Esophagus muscularis mucosa (tissue), 4 donors: ENCODE data around the gene HDAC4. TPM values are rescaled to one million over a fixed set of nuclear protein-coding genes. Genes with fewer than 3 reads are reported as not detected.

ENCODE experiments used
- DNase-seq: peaks from one replicate; pipeline ENCODE4 v3.0.0-alpha.2; 2017; ENCODE audit errors: extremely low spot score
- H3K27ac ChIP-seq, 4 donors: fragments of 200-600 bp; sonication (generic); replicated peaks in 1 of 4; 1 replicate in 3 of 4; 2 replicates in 1 of 4; pipeline ENCODE4 v1.5.1; 2016 to 2019; ENCODE audit warnings: mild to moderate bottlenecking in 1 of 4
- H3K27me3 ChIP-seq, 4 donors: fragments of 200-600 bp; sonication (generic); one replicate each; pipeline versions ENCODE4 v1.5.1 to v1.6.0; 2016 to 2019
- H3K36me3 ChIP-seq, 4 donors: fragments of 200-600 bp; sonication (generic); one replicate each; pipeline ENCODE4 v1.5.1; 2016 to 2019
- H3K4me1 ChIP-seq, 4 donors: fragments of 200-600 bp; sonication (generic); one replicate each; pipeline ENCODE4 v1.5.1; 2016 to 2019
- H3K4me3 ChIP-seq, 4 donors: fragments of 200-600 bp; sonication (generic); 1 replicate in 2 of 4; 2 replicates in 2 of 4; pipeline ENCODE4 v1.5.1; 2016 to 2019; ENCODE audit warnings: mild to moderate bottlenecking in 4 of 4, moderate library complexity in 1 of 4
- H3K9me3 ChIP-seq, 4 donors: fragments of 200-600 bp; sonication (generic); 1 replicate in 3 of 4; 2 replicates in 1 of 4; pipeline ENCODE4 v1.5.1; 2016 to 2019
- EP300 ChIP-seq: sonication (generic); formaldehyde crosslinking; IDR thresholded peaks from one replicate; pipeline ENCODE4 v1.6.1; 2017; ENCODE audit warnings: antibody characterized with exemption
- POLR2A ChIP-seq: fragments of 450-650 bp; IDR thresholded peaks from one replicate; pipeline ENCODE4 v1.6.1; 2017; ENCODE audit warnings: antibody characterized with exemption, moderate library complexity, mild to moderate bottlenecking, low read depth
- POLR2AphosphoS5 ChIP-seq, 2 donors: sonication (generic); formaldehyde crosslinking; IDR thresholded peaks; one replicate each; pipeline ENCODE4 v1.6.1; 2017; ENCODE audit warnings: antibody characterized with exemption in 2 of 2
- WGBS: methylation state at CpG from one replicate; pipeline ENCODE4 v1.1.5; 2018; 5-methylcytosine and 5-hydroxymethylcytosine counted together
- intact Hi-C: fragments of 100-400 bp; cut with DNase I; formaldehyde crosslinking; loops from one replicate; pipeline ENCODE4 v1.15.1; 2023
- total RNA-seq, 4 donors: library from RNA; depleted of rRNA; stranded (reverse); fragments of >200 nt; gene quantifications; one replicate each; pipeline versions ENCODE4 v1.1.0 to v1.2.1, GENCODE V29; 2016
- TF ChIP-seq, protein P1 (sequence below), 3 experiments: fragments of 200-600 bp in 2 of 3; fragments of 450-650 bp in 1 of 3; sonication (generic) in 2 of 3; IDR thresholded peaks; one replicate each; pipeline ENCODE4 v1.5.1; 2017 to 2019; ENCODE audit warnings: antibody characterized with exemption in 3 of 3, mild to moderate bottlenecking in 2 of 3, moderate library complexity in 1 of 3

The HDAC4 gene
- total RNA-seq, 4 donors from 2014 or later: 59.4 to 119 (median 76.1) TPM

GRCh38 chr2:239079671-239080294, 321.0 kb downstream of the HDAC4 start:
- DNase-seq: no peak
- Histone ChIP-seq H3K27me3 (no peaks in the 10 kb centered on the region), H3K36me3 (peaks cover 64 to 98% (median 91%) of the 10 kb centered on the region in 4 donors), H3K9me3 (no peaks in the 10 kb centered on the region), H3K27ac (no peak overlapping the region), H3K4me3 (no peak overlapping the region), H3K4me1 (peaks cover 0 to 22% (median 12%) of the 10 kb centered on the region in 4 donors)
- intact Hi-C loops: no loop called here
- WGBS: 92% methylated on average over 16 of the region's 16 CpGs
- no peak for TF ChIP-seq EP300
- no peak for TF ChIP-seq POLR2A
- TF ChIP-seq, protein P1, sequence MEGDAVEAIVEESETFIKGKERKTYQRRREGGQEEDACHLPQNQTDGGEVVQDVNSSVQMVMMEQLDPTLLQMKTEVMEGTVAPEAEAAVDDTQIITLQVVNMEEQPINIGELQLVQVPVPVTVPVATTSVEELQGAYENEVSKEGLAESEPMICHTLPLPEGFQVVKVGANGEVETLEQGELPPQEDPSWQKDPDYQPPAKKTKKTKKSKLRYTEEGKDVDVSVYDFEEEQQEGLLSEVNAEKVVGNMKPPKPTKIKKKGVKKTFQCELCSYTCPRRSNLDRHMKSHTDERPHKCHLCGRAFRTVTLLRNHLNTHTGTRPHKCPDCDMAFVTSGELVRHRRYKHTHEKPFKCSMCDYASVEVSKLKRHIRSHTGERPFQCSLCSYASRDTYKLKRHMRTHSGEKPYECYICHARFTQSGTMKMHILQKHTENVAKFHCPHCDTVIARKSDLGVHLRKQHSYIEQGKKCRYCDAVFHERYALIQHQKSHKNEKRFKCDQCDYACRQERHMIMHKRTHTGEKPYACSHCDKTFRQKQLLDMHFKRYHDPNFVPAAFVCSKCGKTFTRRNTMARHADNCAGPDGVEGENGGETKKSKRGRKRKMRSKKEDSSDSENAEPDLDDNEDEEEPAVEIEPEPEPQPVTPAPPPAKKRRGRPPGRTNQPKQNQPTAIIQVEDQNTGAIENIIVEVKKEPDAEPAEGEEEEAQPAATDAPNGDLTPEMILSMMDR (IDR thresholded peaks at IDR 0.05): no peak
- TF ChIP-seq POLR2AphosphoS5 (IDR thresholded peaks at IDR 0.05): no peak

DNA sequence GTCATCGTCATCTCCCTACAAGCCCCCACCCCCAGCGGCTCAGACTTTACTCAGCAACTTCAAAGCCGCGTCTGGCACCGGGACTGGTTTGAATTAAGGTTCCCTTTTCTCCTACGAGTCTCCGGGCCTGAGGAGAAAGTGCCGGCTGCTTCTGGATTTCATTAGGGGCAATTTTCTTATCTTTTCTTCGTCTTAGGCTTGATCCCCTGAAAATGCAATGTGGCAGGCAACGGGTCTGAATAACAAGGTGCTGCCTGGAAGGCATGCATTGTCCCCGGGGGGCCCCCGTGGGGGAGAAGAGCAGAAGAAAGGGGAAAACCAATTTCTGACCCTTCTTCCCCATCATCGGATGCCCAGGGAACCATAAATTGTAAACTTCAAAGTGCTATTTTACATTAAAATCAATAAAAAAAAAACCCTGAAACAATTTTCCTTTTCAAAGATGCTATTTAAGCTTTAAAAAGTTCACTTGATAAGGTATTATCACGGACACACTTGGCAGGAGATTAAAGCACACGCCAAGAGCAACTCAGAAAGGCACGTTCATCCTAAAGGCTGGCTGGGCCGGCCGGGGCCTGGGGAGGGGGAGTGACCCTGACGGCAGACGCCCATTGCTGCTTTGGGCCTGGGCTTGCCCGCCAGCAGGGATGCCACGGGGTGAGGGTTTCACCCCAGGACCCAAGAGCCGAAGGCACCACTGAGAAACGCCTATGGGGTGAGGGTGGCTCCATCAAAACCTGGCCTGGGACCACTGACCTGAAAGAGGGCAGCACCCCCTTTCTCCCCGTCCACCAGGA, 322.5 kb downstream of the HDAC4 start:
- WGBS: 90% methylated on average over 17 of the region's 25 CpGs
- H3K27me3 ChIP-seq: no peaks in the 10 kb centered on the region
- H3K4me3 ChIP-seq: no peak overlapping the region
- H3K27ac ChIP-seq: no peak overlapping the region
- no peaks in the 10 kb centered on the region for H3K9me3 ChIP-seq
- intact Hi-C loops: no loop called here
- DNase-seq: no peak
- peaks cover 0 to 22% (median 12%) of the 10 kb centered on the region in 4 donors for H3K4me1 ChIP-seq
- TF ChIP-seq, protein P1 (IDR thresholded peaks at IDR 0.05): no peak
- TF ChIP-seq POLR2AphosphoS5 (IDR thresholded peaks at IDR 0.05): no peak
- TF ChIP-seq EP300: no peak
- TF ChIP-seq POLR2A: no peak
- peaks cover 68 to 98% (median 95%) of the 10 kb centered on the region in 4 donors for H3K36me3 ChIP-seq

GRCh38 chr2:239077260-239077659, 323.6 kb downstream of the HDAC4 start:
- 99% methylated on average over 14 of the region's 15 CpGs for WGBS
- TF ChIP-seq POLR2AphosphoS5 (IDR thresholded peaks at IDR 0.05) (no peak), POLR2A (no peak), EP300 (no peak)
- TF ChIP-seq, protein P1 (IDR thresholded peaks at IDR 0.05): no peak
- peaks cover 70 to 98% (median 94%) of the 10 kb centered on the region in 4 donors for H3K36me3 ChIP-seq
- intact Hi-C loops: no loop called here
- no peak for DNase-seq
- H3K27ac ChIP-seq: no peak overlapping the region
- peaks cover 0 to 19% (median 10%) of the 10 kb centered on the region in 4 donors for H3K4me1 ChIP-seq
- no peaks in the 10 kb centered on the region for H3K27me3 ChIP-seq
- no peak overlapping the region for H3K4me3 ChIP-seq
- no peaks in the 10 kb centered on the region for H3K9me3 ChIP-seq

- intact Hi-C loops: no loop called here
- peak overlapping the region in 1 of 4 donors; percentile 7 for H3K27ac ChIP-seq
- 72% methylated on average over 8 of the region's 27 CpGs for WGBS
- TF ChIP-seq, protein P1 (IDR thresholded peaks at IDR 0.05): no peak
- TF ChIP-seq POLR2A: no peak
- no peak for TF ChIP-seq EP300
- TF ChIP-seq POLR2AphosphoS5 (IDR thresholded peaks at IDR 0.05): no peak
- H3K4me3 ChIP-seq: no peak overlapping the region
- H3K36me3 ChIP-seq: peaks cover 67 to 97% (median 93%) of the 10 kb centered on the region in 4 donors
- DNase-seq: no peak
- peaks cover 0 to 11% (median 3%) of the 10 kb centered on the region in 4 donors for H3K4me1 ChIP-seq
- no peaks in the 10 kb centered on the region for H3K27me3 ChIP-seq
- peaks cover 0 to 5% (median 0%) of the 10 kb centered on the region in 4 donors for H3K9me3 ChIP-seq
These were observed 324.7 kb downstream of the HDAC4 start for GRCh38 chr2:239075918-239076758.
